Psoas muscle (tissue), 8 donors: ENCODE data around the gene CLMN. TPM values are rescaled to one million over a fixed set of nuclear protein-coding genes. Genes with fewer than 3 reads are reported as not detected.

Source experiments
- ATAC-seq, 4 donors: fragments of 200-7000 bp; cut with Tn5 transposase; one replicate each; pipeline ENCODE4 v1.9.1; 2020; ENCODE audit warnings: moderate library complexity in 3 of 4, mild to moderate bottlenecking in 2 of 4
- DNase-seq, 2 donors: peaks; one replicate each; pipeline ENCODE4 v3.0.0-alpha.2; 2020
- H3K27ac ChIP-seq: fragments of 200-600 bp; one replicate; pipeline ENCODE4 v1.8.0; 2022
- H3K27me3 ChIP-seq, 3 donors: fragments of 200-600 bp in 1 of 3; one replicate each; pipeline versions ENCODE4 v1.6.1 to v1.8.0; 2013 to 2022; ENCODE audit warnings: low read length in 2 of 3, mild to moderate bottlenecking in 2 of 3, moderate library complexity in 1 of 3; ENCODE audit not compliant: insufficient read depth in 3 of 3
- H3K36me3 ChIP-seq, 2 donors: fragments of 200-600 bp in 1 of 2; one replicate each; pipeline versions ENCODE4 v1.6.1 to v1.8.0; 2013 to 2022; ENCODE audit warnings: low read depth in 1 of 2, mild to moderate bottlenecking in 1 of 2, moderate library complexity in 1 of 2; ENCODE audit not compliant: insufficient read depth in 1 of 2
- H3K4me1 ChIP-seq: fragments of 200-600 bp; one replicate; pipeline ENCODE4 v1.8.0; 2022
- H3K4me3 ChIP-seq: fragments of 200-600 bp; one replicate; pipeline ENCODE4 v1.8.0; 2022; ENCODE audit warnings: mild to moderate bottlenecking
- H3K9me3 ChIP-seq: fragments of 200-600 bp; one replicate; pipeline ENCODE4 v1.8.0; 2022
- CTCF ChIP-seq: fragments of 200-600 bp; IDR thresholded peaks from one replicate; pipeline ENCODE4 v1.8.0; 2022; ENCODE audit warnings: antibody characterized with exemption
- WGBS, 3 donors: extraction: QIAGEN DNeasy Blood & Tissue Kit; methylation state at CpG; one replicate each; pipeline versions ENCODE4 v1.1.6 to v1.1.7; 2013; 5-methylcytosine and 5-hydroxymethylcytosine counted together
- intact Hi-C, 2 donors: fragments of 100-400 bp; cut with DNase I; formaldehyde crosslinking; loops; one replicate each; pipeline versions ENCODE4 v1.11.0 to v1.14.2; 2022
- polyA plus RNA-seq, 3 donors: library from polyadenylated mRNA; stranded (reverse); fragments of 200-250 nt; gene quantifications; one replicate each; pipeline ENCODE4 v1.2.3, GENCODE V29; 2013
- total RNA-seq, 4 donors: library from RNA; stranded (reverse); fragmentation: NEBNext Ultra II Directional in 2 of 4; extraction: Animal tissue kit (Norgen Biotek cat#: 25700) in 2 of 4; gene quantifications; one replicate each; pipeline versions ENCODE4 v1.2.1 to v1.2.4, GENCODE V29; 2021 to 2023
- donor health status: healthy with polysubstance abuse.
- donor health status: DM: no; HTN: no; CAD: no; lungs with moderate emphysema.
- donor health status: Bipolar disorder and iron deficiency.
- donor health status: healthy.
- donor health status: DM: yes; HTN: yes; CAD: no.
- donor health status: DM: no; HTN: no; CAD: no.
- donor health status: DM: no; HTN: no; CAD: no.
- donor health status: DM: yes; HTN: yes; CAD: no.

CLMN gene
- total and polyA plus RNA-seq, 7 donors, result 1.7 to 9.6 (median 3.9) TPM

DNA sequence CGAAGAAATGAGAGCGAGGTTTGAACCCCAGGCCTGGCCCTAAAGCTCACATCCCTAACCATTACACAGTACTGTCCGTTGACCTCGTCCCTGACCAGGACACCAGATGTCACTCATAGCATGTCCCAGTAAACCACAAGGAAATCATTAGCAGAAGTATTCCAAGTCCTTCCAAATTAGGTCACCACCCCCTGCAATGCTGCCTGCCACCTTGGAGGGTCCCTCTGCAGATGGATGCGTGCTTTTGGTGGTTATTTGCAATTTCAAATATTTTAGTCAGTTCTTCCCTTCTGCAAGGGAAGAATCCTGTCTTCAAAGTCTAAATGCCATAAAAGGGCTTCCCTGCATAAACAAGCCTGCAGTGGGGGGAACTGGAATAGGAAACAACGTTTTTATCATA lies 71.3 kb downstream of the CLMN start:
- Histone ChIP-seq H3K27ac (no peak overlapping the region), H3K9me3 (no peaks in the 10 kb centered on the region), H3K4me1 (no peaks in the 10 kb centered on the region), H3K27me3 (peaks cover 0 to 1% (median 0%) of the 10 kb centered on the region in 3 donors), H3K36me3 (no peaks in the 10 kb centered on the region), H3K4me3 (no peak overlapping the region)
- ATAC-seq (no peak), DNase-seq (no peak)
- intact Hi-C loops, result no loop called here
- 60 to 65% (median 62%) methylated on average over 6 of the region's 6 CpGs for WGBS, 3 donors
- no peak for TF ChIP-seq CTCF

DNA sequence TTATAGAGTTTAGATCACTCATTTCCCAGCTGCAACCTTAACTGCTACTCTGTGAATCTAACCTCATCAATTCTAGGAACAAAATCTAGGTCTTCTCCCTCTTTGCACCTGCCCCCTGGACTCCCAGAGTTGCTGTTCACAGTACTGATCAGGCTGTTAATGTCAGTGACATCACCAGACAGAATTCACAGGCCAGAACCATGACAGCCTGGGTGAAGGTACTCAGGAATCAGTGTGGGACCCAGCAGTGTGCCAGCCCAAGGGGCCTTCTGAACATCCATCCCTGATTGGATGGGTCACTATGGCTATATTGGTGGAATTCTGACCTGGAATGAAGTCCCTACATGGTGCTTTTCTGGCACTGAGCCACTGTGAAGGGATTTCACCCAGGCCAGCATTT lies 72.8 kb downstream of the CLMN start:
- Histone ChIP-seq H3K27me3 (peaks cover 0 to 1% (median 0%) of the 10 kb centered on the region in 3 donors), H3K27ac (no peak overlapping the region), H3K4me1 (no peaks in the 10 kb centered on the region), H3K4me3 (no peak overlapping the region), H3K36me3 (no peaks in the 10 kb centered on the region), H3K9me3 (no peaks in the 10 kb centered on the region)
- no peak for TF ChIP-seq CTCF
- no peak for DNase-seq
- ATAC-seq, result no peak
- intact Hi-C loops, result no loop called here

GRCh38 chr14:95245334-95245733 lies 74.4 kb downstream of the CLMN start:
- ATAC-seq (no peak), DNase-seq (no peak)
- Histone ChIP-seq H3K9me3 (no peaks in the 10 kb centered on the region), H3K4me3 (no peak overlapping the region), H3K27me3 (peaks cover 0 to 1% (median 0%) of the 10 kb centered on the region in 3 donors), H3K4me1 (no peaks in the 10 kb centered on the region), H3K36me3 (no peaks in the 10 kb centered on the region), H3K27ac (no peak overlapping the region)
- TF ChIP-seq CTCF, result no peak
- 93 to 97% (median 96%) methylated on average over 2 of the region's 2 CpGs for WGBS, 3 donors
- intact Hi-C loops, result no loop called here

GRCh38 chr14:95244587-95244986 lies 75.1 kb downstream of the CLMN start:
- Histone ChIP-seq H3K27me3 (peaks cover 0 to 1% (median 0%) of the 10 kb centered on the region in 3 donors), H3K27ac (no peak overlapping the region), H3K4me3 (no peak overlapping the region), H3K36me3 (no peaks in the 10 kb centered on the region), H3K9me3 (no peaks in the 10 kb centered on the region), H3K4me1 (no peaks in the 10 kb centered on the region)
- DNase-seq (no peak), ATAC-seq (no peak)
- no peak for TF ChIP-seq CTCF
- intact Hi-C loops, result no loop called here
- WGBS, 3 donors, result 89 to 92% (median 91%) methylated on average over 3 of the region's 3 CpGs

GRCh38 chr14:95242870-95243269 lies 76.8 kb downstream of the CLMN start:
- H3K27me3 ChIP-seq, result no peaks in the 10 kb centered on the region
- WGBS, 3 donors, result 91 to 100% (median 98%) methylated on average over 1 of the region's 1 CpG
- no peak for ATAC-seq

More at GRCh38 chr14:95242870-95243269, 76.8 kb downstream of the CLMN start:
- Histone ChIP-seq H3K4me3 (no peak overlapping the region), H3K4me1 (no peaks in the 10 kb centered on the region), H3K9me3 (no peaks in the 10 kb centered on the region), H3K27ac (no peak overlapping the region), H3K36me3 (no peaks in the 10 kb centered on the region)
- intact Hi-C loops, result no loop called here
- TF ChIP-seq CTCF, result no peak
- no peak for DNase-seq
